ENCODE data around the gene SLC44A1. TPM values are rescaled to one million over a fixed set of nuclear protein-coding genes. Genes with fewer than 3 reads are reported as not detected.

Gene SLC44A1
- total RNA-seq, 1 donor from 2014 or later, result 55.2 TPM

DNA sequence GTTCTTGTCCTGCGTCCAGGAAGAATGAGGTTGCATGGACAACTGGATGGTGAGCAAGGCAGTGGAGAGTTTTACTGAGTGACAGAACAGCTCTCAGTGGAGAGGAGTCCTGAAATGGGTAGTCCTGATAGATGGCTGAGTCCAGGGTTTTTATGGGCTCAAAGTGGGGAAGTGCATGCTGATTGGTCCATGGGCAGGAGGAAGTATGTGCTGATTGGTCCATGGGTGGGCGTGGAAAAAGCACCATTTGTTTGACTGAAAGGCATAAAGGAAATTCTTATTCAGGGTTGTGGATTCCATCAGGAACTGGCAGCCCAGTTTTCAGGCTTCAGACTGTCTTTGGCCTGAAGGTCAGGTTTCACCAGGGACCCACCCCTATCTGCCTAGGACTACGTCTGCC lies 214.0 kb downstream of the SLC44A1 start:
- no peaks in the 10 kb centered on the region for H3K9me3 ChIP-seq
- H3K4me3 ChIP-seq, result no peak overlapping the region
- intact Hi-C loops (cut with DNase I), result no loop called here
- no peak overlapping the region for H3K27ac ChIP-seq
- no peaks in the 10 kb centered on the region for H3K36me3 ChIP-seq
- TF ChIP-seq, protein P1, sequence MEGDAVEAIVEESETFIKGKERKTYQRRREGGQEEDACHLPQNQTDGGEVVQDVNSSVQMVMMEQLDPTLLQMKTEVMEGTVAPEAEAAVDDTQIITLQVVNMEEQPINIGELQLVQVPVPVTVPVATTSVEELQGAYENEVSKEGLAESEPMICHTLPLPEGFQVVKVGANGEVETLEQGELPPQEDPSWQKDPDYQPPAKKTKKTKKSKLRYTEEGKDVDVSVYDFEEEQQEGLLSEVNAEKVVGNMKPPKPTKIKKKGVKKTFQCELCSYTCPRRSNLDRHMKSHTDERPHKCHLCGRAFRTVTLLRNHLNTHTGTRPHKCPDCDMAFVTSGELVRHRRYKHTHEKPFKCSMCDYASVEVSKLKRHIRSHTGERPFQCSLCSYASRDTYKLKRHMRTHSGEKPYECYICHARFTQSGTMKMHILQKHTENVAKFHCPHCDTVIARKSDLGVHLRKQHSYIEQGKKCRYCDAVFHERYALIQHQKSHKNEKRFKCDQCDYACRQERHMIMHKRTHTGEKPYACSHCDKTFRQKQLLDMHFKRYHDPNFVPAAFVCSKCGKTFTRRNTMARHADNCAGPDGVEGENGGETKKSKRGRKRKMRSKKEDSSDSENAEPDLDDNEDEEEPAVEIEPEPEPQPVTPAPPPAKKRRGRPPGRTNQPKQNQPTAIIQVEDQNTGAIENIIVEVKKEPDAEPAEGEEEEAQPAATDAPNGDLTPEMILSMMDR (IDR thresholded peaks at IDR 0.05), result no peak
- no peaks in the 10 kb centered on the region for H3K27me3 ChIP-seq (ENCODE audit: low read depth)
- DNase-seq (no peak), ATAC-seq (no peak)
- H3K4me1 ChIP-seq, result no peaks in the 10 kb centered on the region

DNA sequence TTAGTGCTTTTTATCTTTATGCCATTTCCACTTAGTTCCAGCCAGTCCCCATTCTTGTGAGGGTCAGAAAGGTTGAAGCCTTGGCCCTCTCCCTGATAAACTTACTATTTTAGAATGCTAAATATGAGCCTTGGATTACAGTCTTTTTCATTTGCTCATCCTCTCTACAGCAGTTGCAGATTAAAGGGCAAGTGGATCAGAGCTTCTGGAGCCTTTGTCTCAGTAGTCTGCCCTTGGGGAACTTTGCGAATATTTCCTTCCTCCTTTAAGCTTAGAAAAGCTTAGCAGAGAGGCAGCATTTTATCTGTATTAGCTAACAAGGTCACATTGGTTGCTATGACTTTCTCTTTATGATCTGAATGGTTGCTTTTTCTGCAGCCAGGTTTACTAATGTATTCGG lies 214.9 kb downstream of the SLC44A1 start:
- Histone ChIP-seq H3K4me1 (no peaks in the 10 kb centered on the region), H3K27me3 (ENCODE audit: low read depth) (no peaks in the 10 kb centered on the region), H3K27ac (no peak overlapping the region), H3K4me3 (no peak overlapping the region), H3K9me3 (no peaks in the 10 kb centered on the region), H3K36me3 (no peaks in the 10 kb centered on the region)
- intact Hi-C loops (cut with DNase I), result no loop called here
- DNase-seq (no peak), ATAC-seq (no peak)
- TF ChIP-seq, protein P1 (IDR thresholded peaks at IDR 0.05), result no peak

DNA sequence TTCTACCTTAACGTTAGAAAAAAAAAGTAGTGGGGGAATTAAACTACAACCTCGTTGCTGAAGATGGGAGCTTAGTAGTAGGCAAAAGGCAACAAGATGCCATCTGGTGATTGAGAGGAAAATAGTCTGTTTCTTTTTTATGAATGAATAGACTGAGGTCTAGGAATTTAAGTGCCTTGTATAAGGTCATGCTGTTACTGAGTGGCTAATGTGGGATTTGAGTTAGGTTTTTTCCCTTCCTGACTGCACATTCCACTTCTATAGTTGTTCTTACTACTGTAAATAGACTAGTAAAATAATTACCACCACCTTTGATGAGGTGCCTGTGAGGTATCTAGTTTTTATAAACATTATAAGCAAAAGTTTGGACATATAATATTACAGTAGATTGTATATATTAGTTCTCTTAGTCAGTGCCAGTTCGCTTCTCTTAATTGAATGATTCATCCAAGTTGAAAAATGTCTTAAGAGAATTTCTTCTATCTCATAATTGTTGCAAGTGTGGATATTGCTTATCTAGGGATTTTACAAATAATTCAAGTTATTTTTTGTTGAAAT lies 222.5 kb downstream of the SLC44A1 start:
- intact Hi-C loops (cut with DNase I), result no loop called here
- H3K27me3 ChIP-seq (ENCODE audit: low read depth), result no peaks in the 10 kb centered on the region
- H3K36me3 ChIP-seq, result peaks cover 33% of the 10 kb centered on the region
- DNase-seq (no peak), ATAC-seq (no peak)
- no peak overlapping the region for H3K4me3 ChIP-seq
- no peaks in the 10 kb centered on the region for H3K4me1 ChIP-seq
- no peaks in the 10 kb centered on the region for H3K9me3 ChIP-seq
- H3K27ac ChIP-seq, result no peak overlapping the region
- TF ChIP-seq, protein P1 (IDR thresholded peaks at IDR 0.05), result no peak

DNA sequence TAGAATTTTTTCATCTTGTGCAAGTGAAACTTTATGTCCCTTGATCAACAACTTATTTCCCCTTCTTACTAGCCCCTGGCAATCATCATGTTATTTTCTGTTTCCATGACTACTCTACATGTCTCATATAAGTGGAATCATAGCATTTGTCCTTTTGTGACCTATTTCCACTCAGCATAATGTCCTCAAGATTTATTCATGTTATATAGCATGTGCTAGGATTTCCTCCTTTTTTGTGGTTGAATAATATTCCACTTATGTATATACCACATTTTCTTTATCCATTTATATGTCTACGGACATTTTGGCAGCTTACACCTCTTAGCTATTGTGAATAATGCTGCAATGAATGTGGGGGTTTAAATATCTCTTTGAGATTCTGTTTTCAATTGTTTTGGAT lies 224.4 kb downstream of the SLC44A1 start:
- intact Hi-C loops (cut with DNase I), result no loop called here
- Histone ChIP-seq H3K4me3 (no peak overlapping the region), H3K9me3 (no peaks in the 10 kb centered on the region), H3K27ac (no peak overlapping the region), H3K36me3 (peaks cover 33% of the 10 kb centered on the region), H3K4me1 (no peaks in the 10 kb centered on the region), H3K27me3 (ENCODE audit: low read depth) (no peaks in the 10 kb centered on the region)
- TF ChIP-seq, protein P1 (IDR thresholded peaks at IDR 0.05), result no peak
- DNase-seq (no peak), ATAC-seq (no peak)

DNA sequence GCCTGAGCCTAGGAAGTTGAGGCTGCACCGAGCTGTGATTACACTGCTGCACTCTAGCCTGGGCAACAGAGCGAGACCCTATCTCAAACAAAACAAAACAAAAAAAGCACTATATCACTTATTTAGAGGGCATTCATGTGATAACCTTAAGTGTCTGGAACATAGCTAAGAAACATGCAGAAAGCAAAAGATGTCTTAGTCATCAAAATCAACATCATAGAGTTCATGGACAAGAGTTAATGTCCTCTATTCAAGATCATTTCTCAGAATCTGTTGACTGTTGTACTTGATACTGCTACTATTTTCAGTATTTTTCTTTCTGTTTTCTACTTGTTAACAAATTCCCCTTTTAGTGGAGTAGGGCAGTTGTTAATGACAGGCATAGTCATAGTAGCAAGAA lies 228.8 kb downstream of the SLC44A1 start:
- DNase-seq, result no peak
- H3K4me1 ChIP-seq, result no peaks in the 10 kb centered on the region
- TF ChIP-seq, protein P1 (IDR thresholded peaks at IDR 0.05), result no peak
- H3K27ac ChIP-seq, result no peak overlapping the region
- H3K27me3 ChIP-seq (ENCODE audit: low read depth), result no peaks in the 10 kb centered on the region
- peaks cover 16% of the 10 kb centered on the region for H3K36me3 ChIP-seq
- no peak overlapping the region for H3K4me3 ChIP-seq
- no peak for ATAC-seq
- intact Hi-C loops (cut with DNase I), result no loop called here
- no peaks in the 10 kb centered on the region for H3K9me3 ChIP-seq

DNA sequence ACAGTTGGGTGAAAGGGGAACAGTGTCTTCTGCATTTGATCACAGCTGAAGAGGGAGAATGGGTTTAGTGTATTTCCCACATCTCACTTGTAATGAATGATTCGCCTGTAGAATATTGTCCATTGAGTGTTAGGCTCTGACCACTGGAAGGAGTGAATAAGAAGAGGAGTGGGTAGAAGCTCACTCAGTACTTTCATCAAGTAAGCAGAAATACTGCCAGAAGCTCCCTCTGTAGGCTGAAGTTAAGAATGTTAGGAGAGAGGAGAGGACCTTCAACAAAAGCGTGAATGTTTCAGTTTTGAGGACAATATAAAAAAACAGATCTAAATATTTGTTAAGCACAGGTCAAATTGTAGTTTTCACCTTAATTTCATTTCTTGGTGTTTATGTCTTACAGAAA lies 230.9 kb downstream of the SLC44A1 start:
- Histone ChIP-seq H3K9me3 (no peaks in the 10 kb centered on the region), H3K27ac (no peak overlapping the region), H3K4me1 (no peaks in the 10 kb centered on the region), H3K27me3 (ENCODE audit: low read depth) (no peaks in the 10 kb centered on the region), H3K36me3 (peaks cover 4% of the 10 kb centered on the region), H3K4me3 (no peak overlapping the region)
- TF ChIP-seq, protein P1 (IDR thresholded peaks at IDR 0.05), result no peak
- DNase-seq, result no peak
- intact Hi-C loops (cut with DNase I), result no loop called here
- no peak for ATAC-seq
